ENCODE data around the gene RAB44.
"Not testable (repeated sequence)": the region's sequence is repeated elsewhere in the genome, so short reads cannot be mapped to it uniquely, and the experiment has no call there.

Gene RAB44

GRCh38 chr6:36697481-36697903, at the start of gene RAB44:
Gene RAB44 (plus strand): TSS chr6:36697826. CDS start chr6:36704236, 6,410 bp downstream.
- no peak for DNase-seq (ENCODE audit: low spot score)

GRCh38 chr6:36649086-36649485, 48.5 kb upstream of the RAB44 start:
- DNase-seq (ENCODE audit: low spot score) = no peak

- no peak for DNase-seq (ENCODE audit: low spot score)
Measured at GRCh38 chr6:36649701-36650484, 47.7 kb upstream of the RAB44 start.

- no peak for DNase-seq (ENCODE audit: low spot score)
Measured at GRCh38 chr6:36650848-36651478, 46.7 kb upstream of the RAB44 start.

- no peak for DNase-seq (ENCODE audit: low spot score)
Measured at GRCh38 chr6:36651659-36652379, 45.8 kb upstream of the RAB44 start.

- DNase-seq (ENCODE audit: low spot score) = not testable (repeated sequence)
Measured at GRCh38 chr6:36654469-36654868, 43.2 kb upstream of the RAB44 start.

GRCh38 chr6:36655085-36655724, 42.4 kb upstream of the RAB44 start:
- DNase-seq (ENCODE audit: low spot score) = no peak

GRCh38 chr6:36656441-36656840, 41.2 kb upstream of the RAB44 start:
- DNase-seq (ENCODE audit: low spot score) = no peak

GRCh38 chr6:36657271-36657670, 40.4 kb upstream of the RAB44 start:
- DNase-seq (ENCODE audit: low spot score) = no peak

GRCh38 chr6:36657942-36658544, 39.6 kb upstream of the RAB44 start:
- DNase-seq (ENCODE audit: low spot score) = peak; percentile 52

- DNase-seq (ENCODE audit: low spot score) = no peak
Measured at GRCh38 chr6:36659271-36659670, 38.4 kb upstream of the RAB44 start.

- no peak for DNase-seq (ENCODE audit: low spot score)
Measured at GRCh38 chr6:36660771-36661471, 36.7 kb upstream of the RAB44 start.

GRCh38 chr6:36662380-36662779, 35.2 kb upstream of the RAB44 start:
- no peak for DNase-seq (ENCODE audit: low spot score)

GRCh38 chr6:36662827-36663256, 34.8 kb upstream of the RAB44 start:
- no peak for DNase-seq (ENCODE audit: low spot score)

- no peak for DNase-seq (ENCODE audit: low spot score)
Measured at GRCh38 chr6:36663504-36664446, 33.9 kb upstream of the RAB44 start.

- no peak for DNase-seq (ENCODE audit: low spot score)
Measured at GRCh38 chr6:36665180-36665579, 32.4 kb upstream of the RAB44 start.

GRCh38 chr6:36666287-36666686, 31.3 kb upstream of the RAB44 start:
- no peak for DNase-seq (ENCODE audit: low spot score)

GRCh38 chr6:36666826-36667591, 30.6 kb upstream of the RAB44 start:
- peak; percentile 81 for DNase-seq (ENCODE audit: low spot score)

- DNase-seq (ENCODE audit: low spot score) = no peak
Measured at GRCh38 chr6:36668591-36668990, 29.0 kb upstream of the RAB44 start.

Data from RKO (cell line).